ENCODE data around the gene LMBR1. TPM values are rescaled to one million over a fixed set of nuclear protein-coding genes. Genes with fewer than 3 reads are reported as not detected.

The LMBR1 gene
- total and polyA plus RNA-seq, 2 of the 4 experiments (the other 2 are of a cell fraction) = 11.9 to 19.9 TPM

DNA sequence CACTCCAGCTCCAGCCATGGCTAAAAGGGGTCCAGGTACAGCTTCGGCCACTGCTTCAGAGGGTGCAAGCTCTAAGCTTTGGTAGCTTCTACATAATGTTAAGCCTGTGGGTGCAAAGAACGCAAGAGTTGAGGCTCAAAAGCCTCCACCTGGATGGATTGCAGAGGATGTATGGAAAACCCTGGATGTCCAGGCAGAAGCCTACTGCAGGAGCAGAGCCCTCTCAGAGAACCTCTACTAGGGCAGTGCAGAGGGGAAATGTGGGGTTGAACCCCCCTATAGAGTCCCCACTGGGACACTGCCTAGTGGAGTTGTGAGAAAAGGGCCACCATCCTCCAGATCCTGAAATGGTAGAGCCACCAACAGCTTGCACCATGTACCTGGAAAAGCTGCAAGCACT lies 263.1 kb downstream of the LMBR1 start:
- TF ChIP-seq SMC3 (IDR thresholded peaks at IDR 0.05; ENCODE audit: low read depth, low read length) (no peak), RCOR1 (IDR thresholded peaks at IDR 0.05; ENCODE audit: insufficient replicate concordance, low read length) (no peak), MAZ (IDR thresholded peaks at IDR 0.05; ENCODE audit: borderline replicate concordance, low read depth, low read length) (no peak), CEBPB (IDR thresholded peaks at IDR 0.05; ENCODE audit: low read depth, low read length) (no peak), RAD21 (IDR thresholded peaks at IDR 0.05; ENCODE audit: low read length) (no peak), BHLHE40 (IDR thresholded peaks at IDR 0.05; ENCODE audit: low read depth, low read length) (no peak), CHD1 (IDR thresholded peaks at IDR 0.05; ENCODE audit: low read depth, low read length) (no peak)
- TF ChIP-seq, protein P1, sequence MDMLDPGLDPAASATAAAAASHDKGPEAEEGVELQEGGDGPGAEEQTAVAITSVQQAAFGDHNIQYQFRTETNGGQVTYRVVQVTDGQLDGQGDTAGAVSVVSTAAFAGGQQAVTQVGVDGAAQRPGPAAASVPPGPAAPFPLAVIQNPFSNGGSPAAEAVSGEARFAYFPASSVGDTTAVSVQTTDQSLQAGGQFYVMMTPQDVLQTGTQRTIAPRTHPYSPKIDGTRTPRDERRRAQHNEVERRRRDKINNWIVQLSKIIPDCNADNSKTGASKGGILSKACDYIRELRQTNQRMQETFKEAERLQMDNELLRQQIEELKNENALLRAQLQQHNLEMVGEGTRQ (IDR thresholded peaks at IDR 0.05; ENCODE audit: low read depth, low read length) = no peak
- Histone ChIP-seq H2AK9ac (replicated peaks; ENCODE audit: low read depth, low read length, poor library complexity) (no peak overlapping the region), H3K27me3 (ENCODE audit: control insufficient read depth, insufficient read depth, low read length) (no peaks in the 10 kb centered on the region), H3K9me3 (ENCODE audit: control insufficient read depth, insufficient read depth, low read length) (0 out of 2 replicates have a peak, but pooled peaks cover 2% of the 10 kb centered on the region), H3K18ac (ENCODE audit: low read depth, low read length) (no peak overlapping the region), H4K91ac (ENCODE audit: insufficient read depth, low read depth, low read length) (no peak overlapping the region), H4K8ac (ENCODE audit: low read depth in 2 of 2, low read length in 2 of 2) (no peak overlapping the region), H2BK15ac (ENCODE audit: low read depth, low read length) (no peak overlapping the region), H4K20me1 (ENCODE audit: insufficient read depth, low read length) (no peaks in the 10 kb centered on the region), H3K27ac (ENCODE audit: insufficient read depth, low read length) (no peak overlapping the region), H3K9me1 (ENCODE audit: insufficient read depth, low read length) (no peaks in the 10 kb centered on the region), H3K9ac (ENCODE audit: low read depth, low read length) (no peak overlapping the region), H2BK20ac (ENCODE audit: low read depth, low read length) (no peak overlapping the region), H3K14ac (replicated peaks; ENCODE audit: low read depth, low read length) (no peak overlapping the region), H3K36me3 (ENCODE audit: control insufficient read depth, insufficient read depth, low read length) (no peaks in the 10 kb centered on the region), H2BK5ac (ENCODE audit: low read depth, low read length, poor library complexity, severe bottlenecking) (no peak overlapping the region), H3K4me2 (ENCODE audit: low read depth, low read length) (no peak overlapping the region), H3K79me1 (ENCODE audit: low read depth in 1 of 2, low read length in 2 of 2) (no peaks in the 10 kb centered on the region; a peak in 1 of 4 replicates), H3K4me3 (ENCODE audit: insufficient read depth, low read depth, low read length) (no peak overlapping the region), H4K5ac (ENCODE audit: low read depth, low read length) (no peak overlapping the region), H3K56ac (ENCODE audit: extremely low read depth, insufficient read depth, low read length) (no peak overlapping the region), H2BK120ac (ENCODE audit: low read depth, low read length) (no peak overlapping the region), H2AK5ac (ENCODE audit: low read depth, low read length) (no peak overlapping the region), H2AFZ (replicated peaks; ENCODE audit: low read length, poor library complexity) (no peak overlapping the region), H3K4ac (ENCODE audit: low read depth, low read length) (no peak overlapping the region), H3K23ac (ENCODE audit: low read depth, low read length) (no peak overlapping the region), H3K4me1 (ENCODE audit: control insufficient read depth, insufficient read depth, low read length) (no peaks in the 10 kb centered on the region)
- in situ Hi-C loops (cut with MboI; ENCODE audit: low sequenced_read_pairs) = loop anchor here (25.0 kb wide), 2 partner anchors 507 to 818 kb away; partner anchors contain the start of genes SHH and UBE3C
- dilution Hi-C loops (cut with HindIII; ENCODE audit: low sequenced_read_pairs, unreplicated experiment) = no loop called here
- no TSS peak for BruUV-seq (replicated peaks)
- POLR2A ChIA-PET (ENCODE audit: unreplicated experiment) = no interaction called here
- WGBS, 2 experiments (ENCODE audit: extremely low coverage in 2 of 2, insufficient read length in 1 of 2) = no CpG with 5 or more reads among the region's 2 CpGs
- intact Hi-C loops (cut with micrococcal nuclease) = no loop called here
- CTCF ChIA-PET = no interaction called here
- ATAC-seq (ENCODE audit: low read depth) (no peak), DNase-seq (no peak)

Measured in IMR-90 (cell line).